Measurements from ENCODE around the gene SDC4.

Gene SDC4

DNA sequence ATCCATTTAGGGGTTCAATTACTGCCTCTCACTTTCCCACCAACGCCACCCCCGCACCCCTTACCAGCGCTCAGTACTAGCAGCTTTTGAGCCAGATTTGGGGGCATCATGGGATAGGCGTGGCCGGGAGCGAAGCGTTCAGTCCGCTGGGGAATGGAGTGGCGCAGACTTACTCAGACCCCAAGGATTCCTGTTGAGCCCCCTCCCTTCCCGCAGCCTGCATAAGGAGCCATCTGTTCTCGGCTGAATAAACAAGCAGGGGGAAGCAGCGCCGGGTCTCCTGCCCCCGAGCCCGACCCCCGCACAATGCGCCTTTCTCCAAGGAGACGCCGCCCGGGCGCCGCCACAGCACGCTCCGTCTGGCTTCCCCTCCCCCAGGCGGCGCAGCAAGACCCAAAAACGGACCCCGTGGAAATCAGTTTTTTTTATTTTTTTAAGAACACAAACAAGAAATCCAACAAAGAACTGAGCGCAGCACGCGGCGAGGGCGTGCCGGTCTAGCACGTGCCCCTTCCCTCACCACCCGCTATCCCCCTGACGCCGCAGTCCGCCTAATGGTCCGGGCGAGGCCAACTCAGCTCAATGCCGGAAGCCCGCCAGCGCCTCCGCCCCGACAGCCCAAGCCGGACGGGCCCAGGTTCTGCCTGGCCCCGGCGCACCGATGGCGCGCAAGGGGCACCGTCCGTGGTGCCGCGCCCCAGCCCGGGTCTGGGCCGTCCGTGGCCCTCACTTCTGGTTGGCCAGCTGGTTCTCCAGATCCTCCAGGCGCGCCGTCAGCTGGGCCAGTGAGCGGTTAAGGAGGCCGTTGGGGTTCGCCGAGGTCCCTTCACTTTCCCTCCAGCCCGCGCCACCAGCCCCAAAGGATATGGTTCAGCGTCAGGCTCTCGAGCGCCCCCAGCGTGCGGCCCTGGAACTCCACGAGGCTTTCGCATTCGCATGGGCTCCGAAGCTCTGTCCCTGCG, 54.9 kb downstream of the SDC4 start:
- FAIRE-seq = no peak

DNA sequence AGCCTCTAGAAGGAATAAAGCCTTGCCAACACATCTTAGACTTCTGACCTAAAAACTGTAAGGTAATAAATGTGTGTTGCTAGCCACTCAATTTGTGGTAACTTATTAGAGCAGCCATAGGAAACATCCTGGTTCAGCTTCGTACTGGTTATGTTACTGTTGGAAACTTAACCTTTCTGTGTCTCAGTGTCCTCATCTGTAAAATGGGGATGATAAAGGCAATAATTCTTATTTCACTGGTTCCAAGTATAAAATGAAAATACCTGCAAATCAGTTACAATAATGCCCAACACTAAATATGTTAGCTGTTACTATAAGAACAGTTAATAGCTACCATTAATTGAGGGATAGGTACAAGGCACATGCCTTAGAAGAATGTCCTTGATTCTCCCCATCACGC, 55.9 kb downstream of the SDC4 start:
- FAIRE-seq = no peak

DNA sequence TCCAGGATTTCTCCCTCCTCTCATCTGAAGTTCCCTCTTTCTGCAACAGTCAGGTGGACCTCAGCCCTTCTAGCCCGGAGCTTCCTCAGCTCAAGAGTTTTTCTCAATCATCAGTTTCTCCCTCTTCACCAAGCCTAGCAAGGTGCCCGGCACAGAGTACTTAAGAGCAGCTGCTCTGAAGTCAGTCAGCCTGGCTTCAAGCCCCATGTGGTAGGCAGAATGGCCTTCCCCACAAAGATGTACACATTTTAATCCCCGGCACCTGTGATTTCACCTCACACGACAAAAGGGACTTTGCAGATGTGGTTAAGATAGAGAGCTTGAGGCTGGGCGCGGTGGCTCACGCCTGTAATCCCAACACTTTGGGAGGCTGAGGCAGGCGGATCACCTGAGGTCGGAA, 56.7 kb downstream of the SDC4 start:
- no peak for FAIRE-seq

DNA sequence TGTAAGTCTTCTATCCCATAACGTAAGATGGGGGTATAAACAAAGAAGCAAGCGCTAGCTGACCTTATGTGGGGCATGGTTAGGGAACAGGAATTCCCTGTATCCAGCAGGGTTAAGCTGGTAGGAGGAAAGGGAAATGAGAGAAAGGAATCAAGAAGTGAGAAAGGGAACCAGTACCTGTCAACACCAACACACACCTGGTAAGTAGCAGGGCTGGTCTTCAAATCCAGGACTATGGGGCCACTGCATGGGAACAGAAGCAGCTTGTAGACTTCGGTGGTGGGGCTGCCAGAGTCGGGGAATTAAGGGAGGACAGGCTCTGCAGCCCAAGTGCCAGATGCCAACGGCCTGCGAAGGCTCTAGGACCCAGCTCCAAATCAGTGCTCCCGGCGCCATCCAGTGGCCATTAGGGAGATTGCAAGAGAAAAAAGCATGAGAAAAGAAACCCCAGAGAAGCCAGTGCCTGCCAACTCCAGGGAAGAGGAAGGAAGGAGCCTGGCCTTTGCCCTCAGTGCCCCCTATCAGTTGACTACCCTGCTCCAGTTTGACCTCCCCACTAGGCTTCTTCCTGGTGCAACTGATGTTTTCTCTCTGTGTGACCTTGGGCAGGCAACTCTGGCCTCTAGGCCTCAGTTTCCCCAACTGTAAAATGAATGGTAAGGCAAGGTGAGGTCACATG, 57.4 kb downstream of the SDC4 start:
- no peak for FAIRE-seq

DNA sequence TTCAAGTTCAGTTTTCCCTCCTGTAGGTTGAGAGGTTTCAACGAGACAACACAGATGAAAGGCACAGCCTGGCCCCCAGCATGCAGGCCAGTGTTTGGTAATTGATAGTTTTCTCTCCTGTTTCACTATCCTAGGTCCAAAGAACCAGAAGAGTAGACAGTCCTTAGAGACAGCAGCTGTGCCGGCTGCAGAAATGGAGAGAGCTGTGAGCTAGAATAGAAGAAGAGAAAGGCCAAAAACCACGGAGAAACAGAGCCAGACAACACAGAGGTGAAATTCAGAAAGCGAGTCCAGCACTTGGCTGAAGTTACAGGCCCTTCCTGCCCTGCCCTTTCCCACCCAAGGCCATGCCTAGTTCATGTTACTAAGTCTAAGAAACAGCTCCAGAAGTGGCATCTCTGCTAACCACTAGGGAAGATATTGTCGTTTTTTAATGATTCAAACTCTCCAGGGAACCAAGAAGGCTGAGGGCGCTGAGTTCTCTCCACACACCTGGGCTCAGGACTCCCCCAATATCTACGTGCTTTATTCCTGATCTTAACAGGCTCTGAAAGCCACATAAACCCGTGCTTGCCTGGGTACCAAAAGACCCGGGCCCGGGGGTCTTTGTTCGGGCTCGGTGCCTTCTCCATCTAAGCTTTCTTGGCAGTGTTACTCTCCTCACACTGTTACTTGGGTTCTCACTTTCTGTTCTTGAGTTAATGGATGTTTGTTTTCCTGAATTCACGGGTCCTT, 58.1 kb downstream of the SDC4 start:
- FAIRE-seq = no peak

DNA sequence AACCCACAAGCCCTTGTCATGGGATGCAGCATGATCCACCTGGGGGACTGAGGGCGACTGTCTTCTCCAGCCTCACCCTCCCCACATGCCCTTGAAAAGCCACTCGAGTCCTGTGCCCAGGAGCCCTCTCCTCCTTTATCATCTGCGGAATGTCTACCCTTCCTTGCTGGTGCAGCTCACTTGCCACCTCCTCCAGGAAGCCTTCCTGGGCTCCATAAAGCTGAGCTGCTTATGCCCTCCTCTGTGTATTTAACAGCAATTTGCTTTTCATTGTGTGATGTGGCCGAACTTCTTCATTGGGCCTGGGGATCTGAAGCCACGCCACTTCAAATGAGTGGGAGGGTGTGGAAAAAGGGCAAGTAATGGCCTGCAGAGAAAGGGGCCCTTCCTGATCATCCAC, 59.4 kb downstream of the SDC4 start:
- FAIRE-seq = no peak

DNA sequence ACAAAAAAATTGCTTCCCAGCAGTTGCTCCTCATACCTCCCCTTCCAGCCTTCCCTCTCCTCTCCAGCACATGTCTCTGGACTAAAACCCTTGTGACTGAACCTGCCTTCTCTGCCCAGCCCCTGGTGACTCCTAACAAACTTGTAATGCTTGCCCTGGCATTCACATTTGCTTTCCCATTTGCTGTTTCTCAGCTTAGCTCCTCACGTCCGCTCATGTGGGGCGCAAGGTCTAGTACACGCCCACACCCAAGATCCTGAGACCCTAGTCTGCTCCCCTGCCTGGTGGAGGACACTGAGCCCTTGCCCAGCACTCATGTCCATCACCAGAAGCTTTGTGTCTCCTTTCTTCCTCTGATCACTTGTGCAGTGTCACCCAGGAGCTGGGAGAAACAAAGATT, 59.8 kb downstream of the SDC4 start:
- FAIRE-seq = no peak

DNA sequence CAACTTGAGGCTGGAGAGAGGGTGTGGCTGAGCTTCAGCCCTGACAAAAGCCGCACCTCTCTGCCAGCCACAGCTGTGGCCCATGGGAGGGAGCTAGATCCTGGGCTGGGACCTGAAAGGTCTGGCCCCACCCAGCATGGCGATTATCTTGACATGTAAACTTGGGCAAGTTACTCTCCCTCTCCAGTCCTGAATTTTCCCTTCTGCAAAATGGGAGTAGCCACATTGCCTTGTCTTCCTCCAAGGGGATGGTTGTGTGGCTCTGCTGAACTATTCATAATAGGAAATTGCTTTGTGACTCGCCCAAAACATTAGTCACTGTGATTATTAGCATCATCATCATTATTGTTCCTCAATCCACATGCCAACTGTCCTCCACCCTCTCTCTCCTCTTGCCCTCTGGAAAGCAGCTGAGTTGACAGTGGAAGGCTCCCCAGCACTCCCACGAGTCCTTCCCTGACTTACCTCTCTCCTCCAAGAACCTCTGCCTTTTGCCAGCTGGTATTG, 64.6 kb downstream of the SDC4 start:
- FAIRE-seq = no peak

DNA sequence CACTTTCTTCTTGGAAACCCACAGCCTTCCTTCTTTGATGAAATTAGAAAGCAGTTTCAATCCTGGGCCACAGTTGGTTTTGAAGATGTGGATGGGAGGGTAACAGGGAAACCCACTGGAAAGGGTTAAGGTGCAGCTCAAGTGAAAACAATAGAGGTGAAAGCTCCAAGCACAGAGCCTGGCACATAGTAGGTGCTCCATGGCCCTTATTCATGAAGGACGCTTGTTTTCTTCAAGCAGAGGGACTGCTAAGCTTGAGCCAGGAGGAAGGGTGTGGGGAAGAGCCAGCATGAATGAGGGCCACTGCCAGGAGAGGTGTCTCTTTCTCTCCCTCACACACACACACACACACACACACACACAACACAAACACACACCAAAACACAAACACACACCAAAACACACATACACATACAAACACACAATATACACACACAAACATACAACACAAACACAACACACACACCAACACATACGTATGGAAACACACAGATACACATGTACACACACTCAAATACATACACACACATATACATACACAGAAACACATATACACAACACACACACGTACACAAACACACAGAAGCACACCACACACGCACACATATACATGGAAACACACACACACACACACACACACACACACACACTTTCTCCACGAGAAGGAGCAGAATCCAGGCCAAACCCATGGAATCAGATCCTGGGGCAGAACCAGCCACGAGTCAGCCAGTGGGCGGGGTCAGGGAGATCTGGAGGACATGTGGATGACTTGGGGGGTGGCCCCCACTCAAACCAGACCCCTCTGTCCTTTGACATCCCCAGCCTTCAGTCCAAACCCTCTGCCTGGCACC, 65.3 kb downstream of the SDC4 start:
- no peak for FAIRE-seq

DNA sequence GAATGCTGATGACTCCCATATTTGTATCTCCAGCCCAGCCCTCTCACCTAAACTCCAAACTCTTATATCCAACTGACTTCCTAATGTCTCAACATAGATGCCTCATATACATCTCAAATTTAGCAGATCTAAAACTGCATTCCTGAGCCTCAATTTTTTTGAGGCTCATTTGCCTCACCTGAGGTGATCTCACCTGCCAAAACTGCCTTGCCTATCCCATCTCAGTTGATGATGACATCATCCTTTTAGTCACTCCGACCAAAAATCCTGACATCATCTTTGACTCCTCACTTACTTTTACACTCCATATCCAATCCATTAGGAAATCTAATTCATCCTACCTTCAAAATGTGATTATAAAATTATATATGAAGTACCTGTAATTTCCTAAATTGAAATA, 68.2 kb downstream of the SDC4 start:
- FAIRE-seq = no peak

DNA sequence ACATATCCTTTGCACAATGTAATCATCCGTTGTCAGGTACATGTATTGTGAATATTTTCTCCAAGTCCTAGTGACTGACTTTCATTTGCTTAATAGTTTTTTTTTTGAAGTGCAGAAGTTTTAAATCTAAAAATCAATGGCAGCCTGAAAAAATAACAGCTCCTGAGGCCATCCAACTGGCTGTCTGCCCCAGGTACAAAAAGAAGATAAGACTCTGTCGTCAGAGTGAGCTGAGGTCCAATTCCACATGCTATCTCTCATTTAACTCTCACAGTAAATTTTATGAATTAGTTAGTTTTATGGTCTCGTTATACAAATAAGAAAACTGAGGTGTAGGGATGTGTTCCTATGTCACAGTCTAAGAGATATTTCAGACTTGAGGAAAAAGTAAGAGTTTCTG, 72.9 kb downstream of the SDC4 start:
- no peak for FAIRE-seq
